NCI-H128 (cell line): ENCODE results near the gene FGFR4.
"Not testable (repeated sequence)": the region's sequence is repeated elsewhere in the genome, so short reads cannot be mapped to it uniquely, and the experiment has no call there.

Experiments used
- DNase-seq: peaks from one replicate; lab custom pipeline; 2025; ENCODE audit not compliant: unreplicated experiment; lab: John Stamatoyannopoulos, UW

FGFR4 gene

DNA sequence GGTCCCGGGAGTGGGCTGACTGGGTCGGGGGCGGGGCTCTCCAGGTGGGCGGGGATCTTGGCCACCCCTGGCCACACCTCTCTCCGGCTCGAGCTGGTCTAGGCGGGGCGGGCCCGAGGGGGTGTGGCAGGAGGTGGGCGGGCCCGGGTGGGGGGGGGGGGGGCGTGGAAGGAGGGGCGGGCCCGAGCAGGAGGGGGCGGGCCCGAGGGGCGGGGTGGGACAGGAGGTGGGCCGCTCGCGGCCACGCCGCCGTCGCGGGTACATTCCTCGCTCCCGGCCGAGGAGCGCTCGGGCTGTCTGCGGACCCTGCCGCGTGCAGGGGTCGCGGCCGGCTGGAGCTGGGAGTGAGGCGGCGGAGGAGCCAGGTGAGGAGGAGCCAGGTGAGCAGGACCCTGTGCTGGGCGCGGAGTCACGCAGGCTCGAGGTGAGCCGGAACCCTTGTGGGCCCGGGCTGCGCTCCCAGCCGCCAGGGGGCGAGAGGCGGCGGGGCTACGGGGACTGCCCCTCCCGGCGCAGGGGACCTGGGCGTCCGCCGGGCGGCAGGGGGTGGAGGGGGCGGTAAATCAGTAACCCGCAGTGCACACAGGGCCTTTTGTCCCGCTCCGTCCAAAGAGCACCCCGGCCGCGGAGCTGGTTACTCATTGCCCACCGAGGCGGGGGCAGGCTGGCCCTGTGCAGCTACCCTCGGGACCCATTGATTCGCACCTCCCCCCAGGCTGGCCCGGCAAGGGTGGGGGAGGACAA lies at the start of gene FGFR4:
FGFR4 (plus strand) TSS at position 262 of the 744 bp plus-strand sequence. CDS start 2,688 bp downstream, outside the sequence.
- DNase-seq = no peak

DNA sequence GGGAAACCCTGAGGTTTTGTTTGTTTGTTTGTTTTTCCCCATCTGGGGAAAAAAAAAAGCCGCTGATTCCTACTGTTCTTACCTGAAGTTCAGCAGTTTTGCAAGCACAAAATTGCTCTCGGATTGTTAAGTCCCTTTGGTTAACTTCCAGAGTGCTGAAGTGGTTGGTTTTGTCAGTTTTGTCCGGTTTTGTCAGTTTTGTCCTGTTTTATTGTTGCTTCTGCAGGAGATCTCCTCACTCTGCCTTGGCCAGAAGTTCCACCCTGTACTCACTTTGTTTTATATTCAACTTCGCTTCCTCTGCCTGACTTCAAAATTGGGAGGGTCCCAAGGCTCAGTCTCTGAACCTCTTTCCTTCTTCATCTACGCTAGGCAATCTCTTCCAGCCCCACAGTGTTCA lies 49.8 kb upstream of the FGFR4 start:
- DNase-seq = no peak

DNA sequence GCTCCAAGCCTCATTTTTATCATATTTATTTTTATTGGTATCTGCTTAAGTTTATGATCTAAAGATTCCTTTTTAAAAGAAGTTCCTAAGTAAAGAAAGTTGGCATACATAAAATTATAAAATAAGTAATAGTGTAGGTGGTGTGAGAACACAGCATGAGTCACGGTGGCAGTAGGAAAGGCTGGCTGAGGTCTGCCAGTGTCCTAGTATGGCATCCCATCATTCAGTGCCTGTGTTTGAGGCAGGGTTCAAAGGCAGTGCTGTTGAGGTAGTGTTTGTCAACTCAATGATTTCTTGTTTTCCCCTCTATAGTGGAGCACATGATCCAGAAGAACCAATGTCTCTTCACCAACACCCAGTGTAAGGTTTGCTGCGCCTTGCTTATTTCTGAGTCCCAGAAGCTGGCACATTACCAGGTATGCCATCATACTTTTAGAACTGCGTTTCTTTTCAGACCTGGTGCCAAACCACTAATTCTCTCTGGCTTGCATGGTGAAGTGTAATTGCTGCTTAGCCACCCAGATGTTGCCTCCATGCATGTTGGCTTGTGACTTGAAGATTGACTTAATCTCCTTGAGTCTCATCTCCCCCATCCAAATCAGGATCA lies 45.8 kb upstream of the FGFR4 start:
- no peak for DNase-seq

DNA sequence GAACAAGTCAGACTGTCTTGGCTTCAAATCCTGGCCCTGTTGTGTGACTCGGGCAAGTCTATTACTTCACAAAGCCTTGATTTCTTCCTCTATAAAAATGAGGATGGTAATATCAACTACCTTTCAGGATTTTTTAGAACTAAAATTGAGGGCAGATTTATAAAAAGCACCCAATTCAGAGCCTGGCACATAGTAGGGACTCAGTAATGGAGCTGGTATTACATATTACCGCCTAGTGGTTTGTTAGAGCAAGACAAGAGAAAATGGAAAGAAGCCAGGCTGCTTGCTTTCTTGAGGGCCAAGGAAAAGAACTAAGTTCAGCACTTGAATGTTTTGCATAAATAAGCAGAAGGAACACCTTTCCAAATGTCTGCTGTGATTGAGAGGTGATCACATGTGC lies 44.8 kb upstream of the FGFR4 start:
- no peak for DNase-seq

DNA sequence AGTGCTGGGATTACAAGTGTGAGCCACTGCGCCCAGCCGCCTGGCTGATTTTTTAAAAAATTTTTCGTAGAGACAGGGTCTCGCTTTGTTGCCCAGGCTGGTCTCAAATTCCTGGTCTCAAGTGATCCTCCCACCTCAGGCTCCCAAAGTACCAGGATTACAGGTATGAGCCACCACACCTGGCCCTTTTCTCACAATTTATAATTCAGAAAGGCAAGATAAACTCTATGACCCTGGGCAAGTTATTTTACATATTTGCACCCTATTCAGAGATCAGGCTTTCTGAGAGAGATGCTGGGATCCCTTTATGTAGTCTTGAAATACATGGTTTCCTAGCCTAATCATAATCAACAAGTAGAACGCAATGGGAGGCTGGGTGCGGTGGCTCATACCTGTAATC lies 43.6 kb upstream of the FGFR4 start:
- DNase-seq = no peak

DNA sequence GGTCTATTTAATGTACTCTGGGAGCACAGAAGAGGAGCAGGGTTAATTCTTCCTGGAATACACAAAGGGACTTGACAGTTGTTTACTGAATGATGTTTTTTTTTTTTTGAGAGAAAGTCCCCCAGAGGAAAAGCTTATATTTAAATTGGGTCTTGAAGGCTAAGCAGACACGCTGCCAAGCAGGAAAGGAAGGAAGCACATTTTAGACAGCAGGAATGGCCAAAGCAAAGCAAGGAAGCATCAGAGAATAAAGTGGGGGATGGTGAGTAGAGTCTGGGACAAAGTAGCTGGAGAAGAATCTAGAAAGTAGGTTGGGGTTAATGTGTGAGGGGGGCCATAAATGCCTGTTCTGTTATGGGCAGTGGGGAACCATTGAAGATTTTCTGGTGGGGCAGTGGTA lies 42.8 kb upstream of the FGFR4 start:
- no peak for DNase-seq

DNA sequence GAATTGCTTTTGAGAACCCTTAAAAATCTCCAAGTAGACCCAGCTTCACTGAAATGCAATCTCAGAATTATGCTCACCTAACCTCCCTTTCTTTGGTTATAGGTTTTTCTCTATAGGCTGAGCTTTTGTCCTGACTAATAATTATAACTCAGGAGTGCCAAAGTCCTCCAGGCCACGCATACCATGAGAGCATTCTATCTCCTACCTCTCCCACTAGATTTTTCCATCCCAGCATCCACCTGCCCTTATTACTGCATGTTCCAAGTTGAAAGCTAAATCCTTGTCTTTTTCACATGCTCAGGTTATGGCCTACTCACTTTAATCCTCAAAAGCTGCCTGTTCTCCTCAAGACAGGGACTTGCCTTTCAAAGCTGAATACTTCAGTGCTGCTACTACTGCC lies 42.1 kb upstream of the FGFR4 start:
- no peak for DNase-seq

DNA sequence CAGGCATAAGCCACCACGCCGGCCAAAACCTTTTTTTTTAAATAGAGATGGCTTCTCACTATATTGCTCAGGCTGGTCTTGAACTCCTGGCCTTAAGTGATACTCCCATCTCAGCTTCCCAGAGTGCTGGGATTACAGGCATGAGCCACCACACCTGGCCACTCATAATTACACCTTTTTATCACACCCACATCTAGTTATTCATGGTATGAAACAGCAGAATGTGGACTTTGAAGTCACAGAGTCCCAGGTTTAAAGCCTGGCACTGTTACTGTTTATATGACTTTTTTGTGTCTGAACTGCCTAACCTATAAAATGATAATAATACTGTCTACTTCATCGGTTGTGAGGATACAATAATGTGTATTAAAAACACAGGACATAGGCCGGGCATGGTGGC lies 41.1 kb upstream of the FGFR4 start:
- DNase-seq = no peak

DNA sequence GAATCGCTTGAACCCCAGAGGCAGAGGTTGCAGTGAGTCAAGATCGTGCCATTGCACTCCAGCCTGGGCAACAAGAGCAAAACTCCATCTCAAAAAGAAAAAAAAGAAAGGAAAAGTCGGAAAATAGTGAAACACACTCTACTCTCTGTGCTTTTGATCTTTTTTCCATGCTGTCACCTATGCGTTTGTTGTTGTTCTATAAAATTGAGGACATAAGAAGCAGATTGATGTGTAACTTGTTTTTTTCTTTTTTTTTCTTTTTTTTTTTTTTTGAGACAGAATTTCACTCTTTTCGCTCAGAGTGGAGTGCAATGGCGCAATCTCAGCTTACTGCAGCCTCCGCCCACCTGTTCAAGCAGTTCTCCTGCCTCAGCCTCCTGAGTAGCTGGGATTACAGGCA lies 38.2 kb upstream of the FGFR4 start:
- DNase-seq = not testable (repeated sequence)

DNA sequence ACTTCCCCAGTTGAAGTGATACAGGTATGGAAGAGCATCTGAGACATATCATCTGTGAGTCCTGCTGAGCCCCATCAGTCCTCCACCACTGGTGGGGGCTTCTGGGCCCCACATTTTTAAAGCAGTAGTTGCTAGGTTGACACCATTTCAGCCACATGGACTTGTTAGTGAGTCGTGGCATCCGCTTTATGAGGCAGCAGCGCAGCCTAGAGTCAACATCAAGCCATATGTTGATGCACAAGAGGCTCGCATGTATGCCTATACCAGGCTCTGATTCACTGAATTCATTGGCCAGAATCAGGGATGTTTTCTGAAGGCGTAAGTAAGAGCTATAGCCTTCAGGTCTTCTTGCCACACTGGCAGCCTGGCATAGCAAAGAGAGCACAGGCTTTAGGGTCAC lies 37.4 kb upstream of the FGFR4 start:
- no peak for DNase-seq

DNA sequence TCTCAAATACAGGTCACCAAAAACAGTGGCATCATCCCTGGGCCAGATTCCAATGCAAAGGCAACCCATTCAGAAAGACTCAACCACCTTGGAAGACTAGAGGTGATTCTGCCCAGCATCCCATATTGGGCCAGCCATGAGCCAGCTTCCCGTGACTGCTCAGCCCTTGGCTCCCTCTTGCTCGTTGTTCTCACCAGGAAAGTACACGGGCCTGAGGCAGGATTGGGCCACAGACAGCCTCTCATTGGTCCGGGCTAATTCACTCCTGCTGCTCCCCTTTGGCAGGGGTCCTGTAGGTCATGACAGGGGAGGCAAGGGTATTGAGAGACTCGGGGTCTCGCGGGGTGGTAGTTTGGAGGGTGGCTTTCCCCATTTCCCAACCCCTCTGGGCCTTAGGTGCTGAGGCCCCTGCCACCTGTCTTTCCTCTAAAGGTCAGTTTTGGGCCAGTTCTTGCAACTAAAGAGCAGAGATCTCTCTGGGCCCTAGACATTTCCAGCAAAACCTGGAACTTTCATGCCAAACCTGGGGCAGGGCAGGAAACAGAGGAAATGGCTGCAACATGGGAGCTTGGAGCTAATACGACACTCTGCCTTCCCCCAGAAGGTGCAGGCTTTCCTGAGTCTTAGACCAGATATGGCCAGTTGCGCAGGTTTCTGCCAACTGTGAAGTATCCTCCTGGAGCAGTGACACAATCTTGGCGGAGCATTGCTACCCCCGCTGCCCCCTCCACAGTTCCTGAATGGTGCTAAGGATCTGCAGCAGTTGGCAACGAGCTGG lies 22.0 kb upstream of the FGFR4 start:
- DNase-seq = no peak

DNA sequence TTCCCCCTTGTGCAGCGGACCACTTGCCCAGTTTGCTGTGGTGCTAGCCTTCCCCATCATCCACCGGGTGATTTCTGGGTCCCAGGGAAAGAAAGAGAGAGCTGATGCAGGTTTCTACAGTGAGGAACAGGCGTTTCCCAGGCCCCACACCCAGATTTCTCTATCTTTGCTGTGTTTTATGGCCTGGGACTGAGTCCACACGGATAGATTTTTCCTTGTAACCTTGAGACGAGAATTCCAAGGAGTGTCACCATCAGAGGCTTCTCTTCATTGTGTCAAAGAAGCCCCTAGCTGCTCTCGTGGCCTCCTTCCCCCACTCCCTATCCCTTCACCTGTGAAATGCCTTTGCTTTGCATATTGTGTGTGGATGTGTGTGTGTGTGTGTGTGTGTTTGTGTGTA lies 21.2 kb upstream of the FGFR4 start:
- DNase-seq = no peak

DNA sequence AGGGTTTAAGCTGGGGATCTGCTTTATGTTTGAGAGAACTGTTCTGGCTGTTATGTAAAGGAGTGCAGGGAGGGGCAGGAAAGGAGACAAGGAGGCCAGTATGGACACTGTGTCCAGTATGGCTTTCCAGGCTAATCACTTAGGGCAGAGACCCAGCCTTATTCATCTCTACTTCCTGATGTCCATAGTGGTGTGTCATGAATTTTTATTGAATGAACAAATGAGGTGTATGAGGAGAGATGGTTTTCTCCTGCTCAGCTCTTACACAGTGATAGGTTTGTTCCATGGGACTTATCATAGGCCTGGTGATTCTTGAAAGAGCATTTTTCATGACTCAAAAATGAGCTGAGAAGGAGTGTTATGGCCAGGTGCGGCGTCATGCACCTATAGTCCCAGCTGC lies 20.5 kb upstream of the FGFR4 start:
- no peak for DNase-seq

DNA sequence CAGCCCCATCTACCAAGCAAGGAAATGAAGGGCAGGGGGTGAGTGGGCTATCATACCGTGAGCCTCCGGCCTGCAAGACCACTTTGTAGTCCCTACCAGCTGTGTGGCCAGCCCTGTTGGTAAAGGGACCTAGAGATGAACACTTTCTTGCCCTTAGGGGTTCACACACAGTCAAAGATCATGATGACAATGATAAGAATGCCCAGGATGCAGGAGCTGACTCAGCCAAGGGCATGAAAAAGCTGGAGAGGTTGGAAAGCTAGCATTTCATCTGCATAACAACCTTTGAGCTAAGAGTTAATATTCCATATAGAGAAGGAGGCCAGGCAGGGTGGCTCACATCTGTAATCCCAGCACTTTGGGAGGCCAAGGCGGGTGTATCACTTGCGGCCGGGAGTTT lies 19.2 kb upstream of the FGFR4 start:
- DNase-seq = no peak

DNA sequence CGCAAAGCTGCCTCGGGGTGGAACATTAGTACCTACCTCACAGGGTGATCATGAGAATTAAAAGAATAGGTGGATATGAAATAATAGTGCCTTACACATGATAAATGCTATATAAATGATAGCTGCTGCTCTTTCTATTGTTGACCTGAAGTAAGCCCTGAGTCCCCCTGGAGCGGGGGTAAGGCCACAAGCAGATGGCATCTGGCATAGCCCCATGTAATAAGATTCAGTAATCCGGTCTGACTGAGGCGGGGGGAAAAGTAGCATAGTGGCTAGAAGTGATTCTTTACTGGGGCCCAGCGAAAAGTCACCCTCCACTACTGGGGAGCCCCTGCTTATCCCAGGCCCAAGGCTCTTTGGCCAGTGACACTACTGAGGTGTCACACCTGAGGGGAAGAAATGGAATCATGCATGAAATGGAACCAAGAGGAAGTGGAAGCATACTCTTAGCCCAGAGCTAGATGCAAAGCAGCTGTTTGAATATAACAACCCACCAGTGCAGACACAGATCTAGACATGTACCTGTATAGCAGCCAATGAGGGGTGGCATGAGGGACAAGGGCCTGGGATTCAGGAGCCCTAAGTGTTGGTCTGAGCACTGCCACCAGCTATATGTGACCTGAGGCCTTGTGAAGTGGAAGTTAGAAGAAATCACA lies 16.1 kb upstream of the FGFR4 start:
- DNase-seq = no peak

DNA sequence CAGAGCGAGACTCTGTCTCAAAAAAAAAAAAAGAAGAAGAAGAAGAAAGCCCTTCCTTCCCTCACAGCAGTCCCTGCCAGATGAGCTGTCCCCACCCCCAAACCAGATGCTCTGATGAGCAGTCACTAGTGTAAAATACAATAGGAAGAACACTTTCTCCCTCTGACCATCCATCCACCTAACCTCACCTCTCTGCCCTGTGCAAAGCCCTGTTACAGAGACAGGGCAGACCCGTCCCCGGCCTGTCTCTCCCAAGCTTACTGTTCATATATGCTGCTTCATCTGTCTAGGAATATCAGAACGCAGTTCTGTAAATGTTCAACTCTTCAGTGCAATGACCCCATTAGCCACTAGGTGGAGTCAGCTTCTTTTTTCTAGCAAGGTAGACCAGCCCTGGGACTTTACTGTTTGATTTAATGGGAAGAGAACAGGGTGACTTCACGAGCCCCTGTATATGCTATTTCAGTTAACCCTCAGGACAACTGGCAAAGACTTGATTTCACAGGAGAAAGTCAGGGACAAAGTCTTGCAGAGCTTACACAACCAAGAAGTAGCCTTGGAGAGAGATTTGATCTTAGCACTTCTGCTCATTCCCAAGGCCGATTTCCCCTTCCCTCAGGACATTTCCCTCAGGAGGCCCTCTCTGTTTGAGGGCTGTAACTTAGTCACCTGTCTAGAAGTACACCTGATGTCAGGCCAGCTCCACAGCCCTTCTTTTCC lies 14.9 kb upstream of the FGFR4 start:
- DNase-seq = peak; percentile 27

DNA sequence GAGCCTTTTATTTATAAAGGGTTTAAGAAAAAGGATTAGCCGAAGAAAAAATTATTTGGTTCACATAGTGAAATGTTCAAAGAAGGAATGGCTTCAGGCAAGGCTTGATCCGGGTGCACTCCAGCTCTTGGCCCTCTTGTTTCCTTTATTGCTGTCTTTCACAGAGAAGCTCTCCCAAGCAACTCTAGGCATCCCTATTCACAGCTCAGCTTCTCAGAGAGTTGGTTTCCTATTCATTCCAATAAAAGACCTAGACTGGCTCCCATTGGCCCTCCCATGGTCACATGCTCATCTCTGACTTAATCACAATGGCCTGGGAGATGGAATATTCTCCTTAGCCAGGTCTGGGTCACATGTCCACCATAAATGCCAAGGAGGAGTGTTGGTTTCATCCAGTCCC lies 9.4 kb upstream of the FGFR4 start:
- no peak for DNase-seq

DNA sequence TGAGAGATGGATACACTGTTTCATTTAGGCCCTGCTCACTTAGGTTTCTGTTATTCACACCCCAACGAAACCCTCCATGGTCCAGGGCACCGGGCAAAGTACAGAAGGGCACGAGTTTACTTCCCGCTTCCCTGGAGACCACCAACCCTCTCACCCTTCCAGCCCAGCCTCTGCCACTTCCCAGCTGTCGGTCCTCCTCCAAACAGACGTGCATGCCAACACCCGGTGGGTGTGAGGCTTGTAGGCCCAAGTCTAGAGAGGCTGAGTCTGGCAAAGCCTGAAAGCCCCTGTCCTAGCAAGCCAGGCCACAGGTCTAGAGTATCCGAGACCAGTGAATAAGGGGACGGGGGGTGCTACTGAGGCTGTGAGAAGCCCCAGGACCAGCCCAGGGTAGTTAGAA lies 7.1 kb upstream of the FGFR4 start:
- no peak for DNase-seq

DNA sequence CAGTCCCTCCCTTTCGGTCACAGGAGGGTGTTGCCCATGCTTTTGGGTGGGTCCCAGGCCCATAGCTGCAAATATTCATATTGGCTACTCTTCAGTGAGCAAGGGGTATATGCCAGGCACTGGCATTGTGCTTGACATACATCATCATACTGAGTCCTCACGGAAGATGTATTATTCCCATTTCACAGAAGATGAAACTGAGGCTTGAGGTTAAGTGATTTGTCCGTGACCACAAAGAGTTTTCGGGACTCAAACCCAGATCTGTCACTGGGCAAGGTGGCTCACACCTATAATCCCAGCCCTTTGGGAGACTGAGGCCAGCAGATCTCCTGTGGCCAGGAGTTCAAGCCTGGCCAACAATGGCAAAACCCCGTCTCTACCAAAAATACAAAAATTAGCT lies 6.5 kb upstream of the FGFR4 start:
- no peak for DNase-seq

DNA sequence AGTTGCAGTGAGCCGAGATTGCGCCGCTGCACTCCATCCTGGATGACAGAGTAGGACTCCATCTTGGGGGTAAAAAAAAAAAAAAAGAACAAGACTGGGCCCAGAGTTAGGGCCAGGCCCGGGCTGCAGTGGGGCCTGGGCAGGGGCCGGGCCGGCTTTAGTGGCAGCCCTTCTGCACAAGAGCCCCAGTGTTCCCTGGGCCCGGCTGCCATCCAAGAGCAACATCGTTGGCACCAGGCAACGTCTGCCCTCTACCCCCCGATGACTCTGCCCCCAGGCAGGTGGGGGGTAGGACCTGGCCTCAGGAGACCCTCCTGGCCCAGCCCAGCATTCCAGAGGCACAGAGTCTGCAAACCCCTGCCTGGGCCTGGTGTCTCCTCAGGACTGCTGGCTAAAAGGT lies 4.9 kb upstream of the FGFR4 start:
- no peak for DNase-seq

DNA sequence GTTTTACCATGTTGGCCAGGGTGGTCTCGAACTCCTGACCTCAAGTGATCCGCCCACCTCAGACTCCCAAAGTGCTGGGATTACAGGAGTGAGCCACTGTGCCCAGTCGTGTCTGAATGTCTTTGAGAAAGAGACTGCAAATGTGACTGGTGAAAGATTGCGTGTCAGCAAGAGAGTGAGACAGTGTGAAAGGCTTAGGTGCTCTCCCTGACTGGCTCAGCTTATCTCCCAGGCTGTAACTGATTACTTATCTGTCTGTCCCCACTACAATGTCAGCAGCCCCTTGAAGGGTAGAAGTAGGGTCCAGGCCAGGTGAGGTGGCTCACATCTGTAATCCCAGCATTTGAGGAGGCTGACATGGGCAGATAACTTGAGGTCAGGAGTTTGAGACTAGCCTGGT lies 3.4 kb upstream of the FGFR4 start:
- no peak for DNase-seq
